Osteoblast (primary cell): Measurements from ENCODE around the gene STAU1. TPM values are rescaled to one million over a fixed set of nuclear protein-coding genes. Genes with fewer than 3 reads are reported as not detected.

Source experiments
- DNase-seq: peaks from one replicate; pipeline ENCODE4 v3.0.0; 2011; ENCODE audit warnings: low spot score, mixed read lengths; ENCODE audit not compliant: insufficient read length; ENCODE audit errors: missing footprints
- H2AFZ ChIP-seq: 2 replicates; pipeline ENCODE4 v1.6.0; 2011; ENCODE audit warnings: mild to moderate bottlenecking, low read length
- H3K27ac ChIP-seq: 2 replicates; pipeline ENCODE4 v1.5.1; 2011; ENCODE audit warnings: mild to moderate bottlenecking, low read depth, low read length, moderate library complexity
- H3K27me3 ChIP-seq: 2 replicates; pipeline ENCODE4 v1.6.0; 2012; ENCODE audit warnings: mild to moderate bottlenecking, control low read depth, inconsistent platforms, low read length, moderate library complexity; ENCODE audit not compliant: insufficient read depth
- H3K36me3 ChIP-seq: 2 replicates; pipeline ENCODE4 v1.5.1; 2011; ENCODE audit warnings: mild to moderate bottlenecking, low read length, control low read depth, moderate library complexity; ENCODE audit not compliant: insufficient read depth
- H3K4me1 ChIP-seq: 2 replicates; pipeline ENCODE4 v1.5.1; 2011; ENCODE audit warnings: mild to moderate bottlenecking, low read length, control low read depth, moderate library complexity; ENCODE audit not compliant: insufficient read depth
- H3K4me2 ChIP-seq: 2 replicates; pipeline ENCODE4 v1.6.0; 2011; ENCODE audit warnings: mild to moderate bottlenecking, low read length; ENCODE audit not compliant: insufficient read depth
- H3K4me3 ChIP-seq: fragments of 200-600 bp; sonication (generic); 3 replicates; pipeline ENCODE4 v1.5.1; 2012; ENCODE audit warnings: mild to moderate bottlenecking, low read length, inconsistent platforms; ENCODE audit not compliant: insufficient read depth
- H3K79me2 ChIP-seq: 2 replicates; pipeline ENCODE4 v1.6.0; 2012; ENCODE audit warnings: mild to moderate bottlenecking, low read length, control low read depth, inconsistent platforms; ENCODE audit not compliant: insufficient read depth
- H3K9me3 ChIP-seq: 2 replicates; pipeline ENCODE4 v1.5.1; 2011; ENCODE audit warnings: low read depth, low read length, control low read depth
- H4K20me1 ChIP-seq: 2 replicates; pipeline ENCODE4 v1.6.0; 2012; ENCODE audit warnings: mild to moderate bottlenecking, low read length, control low read depth; ENCODE audit not compliant: insufficient read depth
- total RNA-seq: library from RNA; depleted of rRNA; stranded (reverse); fragments of >200 nt; gene quantifications from 2 replicates; pipeline ENCODE4 v1.2.3, GENCODE V29; 2012
- TF ChIP-seq, protein P1 (sequence below): IDR thresholded peaks from 2 replicates; pipeline ENCODE4 v1.5.1; 2011; ENCODE audit warnings: mild to moderate bottlenecking, low read depth, low read length, moderate library complexity; ENCODE audit errors: extremely low read depth

Gene STAU1
- total RNA-seq, 1 donor, result 64.8 TPM

DNA sequence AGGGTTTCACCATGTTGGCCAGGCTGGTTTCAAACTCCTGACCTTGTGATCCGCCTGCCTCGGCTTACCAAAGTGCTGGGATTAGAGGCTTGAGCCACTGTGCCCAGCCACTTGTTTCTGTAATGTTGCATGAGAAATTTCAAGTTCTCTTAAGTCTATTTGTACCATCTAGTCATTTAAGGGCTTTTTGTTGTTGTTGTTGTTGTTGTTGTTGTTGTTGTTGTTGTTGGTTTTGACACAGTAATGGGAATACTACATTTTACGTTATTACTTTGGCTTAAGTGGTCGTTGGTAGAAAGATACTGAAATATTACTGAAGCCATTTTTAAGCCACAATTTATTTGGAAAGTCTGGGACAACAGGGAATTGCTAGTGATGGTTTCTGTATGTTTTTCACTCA, 90.0 kb downstream of the STAU1 start:
- Histone ChIP-seq H3K9me3 (no peaks in the 10 kb centered on the region), H3K4me3 (no peak overlapping the region), H3K4me2 (no peak overlapping the region), H3K4me1 (no peaks in the 10 kb centered on the region), H2AFZ (no peak overlapping the region), H3K79me2 (peaks cover 11% of the 10 kb centered on the region), H3K27ac (no peak overlapping the region), H4K20me1 (no peaks in the 10 kb centered on the region), H3K27me3 (no peaks in the 10 kb centered on the region), H3K36me3 (peaks cover 59% of the 10 kb centered on the region)
- DNase-seq, result no peak
- TF ChIP-seq, protein P1, sequence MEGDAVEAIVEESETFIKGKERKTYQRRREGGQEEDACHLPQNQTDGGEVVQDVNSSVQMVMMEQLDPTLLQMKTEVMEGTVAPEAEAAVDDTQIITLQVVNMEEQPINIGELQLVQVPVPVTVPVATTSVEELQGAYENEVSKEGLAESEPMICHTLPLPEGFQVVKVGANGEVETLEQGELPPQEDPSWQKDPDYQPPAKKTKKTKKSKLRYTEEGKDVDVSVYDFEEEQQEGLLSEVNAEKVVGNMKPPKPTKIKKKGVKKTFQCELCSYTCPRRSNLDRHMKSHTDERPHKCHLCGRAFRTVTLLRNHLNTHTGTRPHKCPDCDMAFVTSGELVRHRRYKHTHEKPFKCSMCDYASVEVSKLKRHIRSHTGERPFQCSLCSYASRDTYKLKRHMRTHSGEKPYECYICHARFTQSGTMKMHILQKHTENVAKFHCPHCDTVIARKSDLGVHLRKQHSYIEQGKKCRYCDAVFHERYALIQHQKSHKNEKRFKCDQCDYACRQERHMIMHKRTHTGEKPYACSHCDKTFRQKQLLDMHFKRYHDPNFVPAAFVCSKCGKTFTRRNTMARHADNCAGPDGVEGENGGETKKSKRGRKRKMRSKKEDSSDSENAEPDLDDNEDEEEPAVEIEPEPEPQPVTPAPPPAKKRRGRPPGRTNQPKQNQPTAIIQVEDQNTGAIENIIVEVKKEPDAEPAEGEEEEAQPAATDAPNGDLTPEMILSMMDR, result no peak

DNA sequence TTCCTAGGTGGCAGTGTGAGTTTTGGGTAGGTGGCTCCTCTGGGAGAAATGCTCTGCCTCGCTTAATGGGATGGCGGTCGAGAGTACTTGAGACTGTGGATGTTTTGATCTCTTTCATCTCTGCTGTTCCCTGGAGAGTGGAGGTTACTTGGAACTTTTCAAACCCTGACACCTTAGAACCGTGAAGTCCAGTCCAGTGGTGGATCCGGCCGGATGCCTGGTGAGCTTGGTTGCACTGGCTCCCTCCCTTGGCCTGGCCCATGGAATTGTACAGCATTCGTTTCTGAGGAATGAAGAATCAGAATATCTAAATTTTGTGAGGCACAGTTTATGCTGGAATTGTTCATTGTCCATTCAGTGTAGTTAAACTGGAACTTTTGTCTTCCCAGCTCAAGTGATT, 91.0 kb downstream of the STAU1 start:
- Histone ChIP-seq H3K9me3 (no peaks in the 10 kb centered on the region), H3K36me3 (peaks cover 57% of the 10 kb centered on the region), H3K4me1 (no peaks in the 10 kb centered on the region), H3K27ac (no peak overlapping the region), H3K4me2 (no peak overlapping the region), H3K4me3 (no peak overlapping the region), H3K27me3 (no peaks in the 10 kb centered on the region), H2AFZ (no peak overlapping the region), H3K79me2 (peaks cover 11% of the 10 kb centered on the region), H4K20me1 (no peaks in the 10 kb centered on the region)
- DNase-seq, result no peak
- TF ChIP-seq, protein P1, result no peak

DNA sequence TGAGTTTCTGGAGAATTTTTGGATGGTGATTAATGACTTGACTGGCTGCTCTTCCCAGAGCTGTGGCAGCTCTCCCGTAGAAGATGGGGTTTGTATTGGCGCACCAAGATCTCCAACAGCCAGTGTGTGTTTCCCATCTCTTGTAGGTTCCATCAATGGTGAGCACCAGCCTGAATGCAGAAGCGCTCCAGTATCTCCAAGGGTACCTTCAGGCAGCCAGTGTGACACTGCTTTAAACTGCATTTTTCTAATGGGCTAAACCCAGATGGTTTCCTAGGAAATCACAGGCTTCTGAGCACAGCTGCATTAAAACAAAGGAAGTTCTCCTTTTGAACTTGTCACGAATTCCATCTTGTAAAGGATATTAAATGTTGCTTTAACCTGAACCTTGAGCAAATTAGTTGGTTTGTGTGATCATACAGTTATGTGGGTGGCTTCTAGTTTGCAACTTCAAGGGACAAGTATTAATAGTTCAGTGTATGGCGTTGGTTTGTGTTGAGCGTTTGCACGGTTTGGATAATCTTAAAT, 91.9 kb downstream of the STAU1 start:
- Histone ChIP-seq H3K4me3 (no peak overlapping the region), H3K79me2 (peaks cover 11% of the 10 kb centered on the region), H3K36me3 (peaks cover 57% of the 10 kb centered on the region), H4K20me1 (no peaks in the 10 kb centered on the region), H3K27ac (no peak overlapping the region), H2AFZ (no peak overlapping the region), H3K27me3 (no peaks in the 10 kb centered on the region), H3K9me3 (no peaks in the 10 kb centered on the region), H3K4me1 (no peaks in the 10 kb centered on the region), H3K4me2 (no peak overlapping the region)
- TF ChIP-seq, protein P1, result no peak
- no peak for DNase-seq

- Histone ChIP-seq H3K36me3 (peaks cover 84% of the 10 kb centered on the region), H4K20me1 (no peaks in the 10 kb centered on the region), H3K9me3 (no peaks in the 10 kb centered on the region), H3K27me3 (no peaks in the 10 kb centered on the region), H3K79me2 (no peaks in the 10 kb centered on the region), H3K4me2 (no peak overlapping the region), H3K27ac (no peak overlapping the region), H3K4me1 (no peaks in the 10 kb centered on the region), H3K4me3 (no peak overlapping the region), H2AFZ (no peak overlapping the region)
- no peak for DNase-seq
- TF ChIP-seq, protein P1, result no peak
Observed at GRCh38 chr20:49091762-49092161, 96.4 kb downstream of the STAU1 start.
